Measurements from ENCODE around the gene SGCA.

Gene SGCA

DNA sequence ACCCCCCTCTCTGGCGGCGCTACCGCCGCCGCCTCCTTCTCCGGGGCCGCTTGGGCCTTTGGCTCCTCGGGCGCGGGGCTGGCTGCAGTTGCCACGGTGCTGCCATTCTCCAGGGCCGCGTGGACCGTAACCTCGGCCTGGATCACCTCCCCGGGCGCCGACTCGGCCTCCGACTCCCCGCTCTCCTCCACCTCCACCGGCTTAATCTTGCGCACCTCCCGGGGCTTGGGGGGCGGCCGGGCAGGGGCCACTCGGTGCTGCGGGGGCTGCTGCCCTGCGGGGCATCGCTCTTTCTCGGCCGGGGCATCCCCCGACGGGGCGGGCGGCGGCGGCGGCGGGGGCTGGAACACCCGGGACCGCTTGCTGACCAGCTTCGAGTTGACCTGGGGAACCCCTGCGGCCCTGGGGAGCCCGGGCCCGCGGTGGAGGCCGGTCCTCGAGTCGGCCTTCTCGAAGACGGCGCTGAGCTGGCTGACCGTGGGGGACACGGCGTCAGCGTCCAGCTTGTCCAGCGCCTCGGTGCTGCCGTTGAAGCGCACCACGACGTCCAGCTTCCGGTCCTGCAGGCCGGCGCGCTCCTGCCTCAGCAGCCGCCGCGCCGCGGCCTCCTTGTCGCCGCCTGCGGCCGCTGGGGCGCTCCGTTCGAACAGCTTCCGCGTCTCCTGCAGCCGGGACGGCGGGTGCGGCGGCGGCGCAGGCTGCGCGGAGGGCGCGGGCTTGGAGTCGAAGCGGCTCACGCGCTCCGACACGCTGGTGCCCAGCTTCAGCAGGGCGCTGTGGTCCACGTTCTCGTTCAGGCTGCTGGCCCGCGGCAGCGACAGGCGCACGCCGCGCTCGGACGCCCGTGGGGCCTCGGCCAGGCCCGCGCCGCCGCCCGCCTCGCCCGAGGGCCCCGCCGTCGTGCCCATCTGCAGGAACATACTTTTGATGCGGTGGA is 16.1 kb upstream of the SGCA start:
- no peak for DNase-seq (ENCODE audit: low spot score)

DNA sequence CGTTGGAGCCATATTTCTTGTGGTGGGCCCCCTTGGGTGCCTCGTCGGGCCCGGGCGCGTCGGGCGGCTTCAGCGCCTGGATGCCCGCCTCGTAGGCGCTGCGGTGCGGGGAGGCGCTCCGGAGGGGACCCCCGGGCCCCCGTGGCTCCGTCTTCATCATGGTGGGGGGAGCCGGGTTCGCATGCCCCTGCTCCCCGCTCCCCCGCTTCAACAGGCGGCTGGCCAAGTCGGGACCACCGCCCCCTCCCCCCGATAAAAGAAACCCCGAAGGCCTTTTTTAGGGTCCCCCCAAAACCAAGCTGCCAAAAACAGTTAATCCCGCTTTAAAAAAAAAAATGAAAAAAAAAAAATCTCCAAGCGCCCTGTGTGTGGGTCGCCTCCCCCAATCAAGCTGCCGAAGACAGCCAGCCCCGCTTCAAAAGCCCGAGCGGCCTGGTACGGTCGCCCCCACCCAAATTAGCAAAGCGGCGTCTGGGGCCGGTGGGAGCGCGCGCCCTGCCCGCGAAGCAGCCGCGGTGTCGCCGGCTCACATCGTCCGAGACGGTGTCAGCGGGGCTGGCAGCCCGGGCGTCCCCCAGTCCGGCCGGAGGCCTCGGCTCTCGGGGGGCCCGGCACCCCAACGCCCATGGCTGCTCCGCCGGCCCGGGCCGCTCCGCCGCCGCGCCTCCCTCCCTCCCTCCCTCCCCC is 15.3 kb upstream of the SGCA start, which contains the start of gene PPP1R9B:
TSS of gene PPP1R9B (minus strand) at position 324 of the 687 bp plus-strand sequence. CDS start at position 160, 164 bp downstream.
- no peak for DNase-seq (ENCODE audit: low spot score)

DNA sequence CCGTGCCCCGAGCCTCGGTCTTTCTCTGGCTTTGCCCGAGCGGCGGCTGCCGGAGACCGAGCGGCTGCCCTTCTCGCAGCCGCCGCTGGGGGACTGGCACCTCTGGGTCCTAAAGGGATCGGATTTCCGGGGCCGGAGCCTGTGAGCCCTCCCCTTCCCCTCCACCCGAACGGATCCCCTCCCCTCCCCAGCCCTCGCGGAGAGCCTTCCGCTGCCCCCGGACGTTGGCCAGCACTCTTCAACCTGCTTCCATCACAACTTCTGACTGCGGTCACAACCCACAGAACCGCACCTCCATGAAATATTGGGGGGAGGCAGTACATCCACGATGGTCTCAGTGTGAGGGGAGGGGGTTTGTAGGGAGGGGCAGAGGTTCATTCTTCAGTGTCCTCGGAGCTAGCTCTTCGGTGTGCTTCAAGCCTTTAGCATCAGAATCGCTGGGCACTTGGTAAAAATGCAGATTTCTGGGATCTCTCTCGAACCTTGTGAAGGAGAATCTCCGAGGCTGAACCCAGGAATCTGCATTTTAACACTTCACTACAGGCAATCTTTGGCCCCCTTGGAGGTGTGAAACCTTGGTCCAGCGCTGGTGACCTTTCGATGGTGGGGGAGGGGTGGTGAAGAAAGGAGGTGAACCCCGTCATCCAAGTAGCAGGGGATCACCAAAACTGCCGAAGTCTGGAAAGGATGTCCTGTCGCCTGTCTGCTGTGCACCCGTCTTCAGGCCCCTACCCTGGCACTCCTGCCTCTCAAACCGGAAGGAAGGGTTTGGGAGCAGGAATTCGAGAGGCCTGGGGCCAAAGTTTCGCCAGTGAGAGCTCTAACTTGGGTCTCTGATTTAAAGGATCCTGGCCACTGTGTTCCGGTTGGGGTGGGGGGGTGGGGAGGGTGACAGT is 14.5 kb upstream of the SGCA start:
- DNase-seq (ENCODE audit: low spot score): peak; percentile 90

DNA sequence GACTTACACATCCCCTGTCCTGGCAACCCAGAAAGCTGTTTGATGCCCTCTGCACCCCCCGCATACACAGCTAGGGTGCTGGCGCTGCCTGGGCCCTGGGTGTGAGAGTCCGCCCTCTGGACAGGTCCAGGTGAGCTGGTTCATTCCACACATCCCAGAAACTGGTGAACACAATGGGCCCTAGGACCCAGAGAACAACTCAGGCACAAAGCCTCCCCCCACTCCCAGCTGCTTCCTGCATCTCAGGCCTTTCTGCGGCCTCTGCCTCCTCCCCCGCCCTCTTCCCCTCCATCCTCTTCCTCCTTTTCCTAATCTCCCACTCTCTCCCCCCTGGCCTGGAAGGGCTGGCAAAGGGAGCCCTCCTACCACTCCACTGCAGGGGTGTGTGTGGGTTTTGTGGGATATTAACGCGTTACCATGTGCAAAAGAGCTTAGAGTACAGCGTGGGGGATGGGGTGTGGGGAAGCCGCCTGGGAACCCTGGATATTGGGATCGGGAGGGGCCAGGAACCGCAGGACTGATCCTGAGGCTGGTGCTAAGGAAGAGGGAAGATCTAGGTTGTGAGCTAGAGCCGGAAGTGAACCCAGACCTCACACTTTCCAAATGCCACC is 13.8 kb upstream of the SGCA start:
- DNase-seq (ENCODE audit: low spot score): peak; percentile 98

DNA sequence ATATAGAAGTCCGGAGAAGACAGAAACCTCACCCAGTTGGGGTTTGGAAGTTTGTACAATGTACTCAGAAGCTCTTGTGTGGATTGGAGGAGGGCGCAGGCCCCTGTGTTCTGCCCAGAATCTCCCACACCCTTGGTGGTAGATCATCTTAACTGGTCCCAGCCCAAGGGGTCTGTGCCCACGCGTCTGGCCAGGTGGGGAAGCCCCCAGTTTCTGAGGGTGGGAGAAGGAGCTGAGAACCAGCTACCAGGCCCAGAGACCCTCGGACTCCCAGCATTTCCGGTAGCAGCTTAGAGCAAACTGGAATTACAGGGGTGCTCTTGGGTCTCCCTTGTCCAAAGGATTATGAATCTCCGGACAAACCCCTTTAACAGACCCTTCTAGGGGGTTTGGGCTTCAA is 13.1 kb upstream of the SGCA start:
- no peak for DNase-seq (ENCODE audit: low spot score)

DNA sequence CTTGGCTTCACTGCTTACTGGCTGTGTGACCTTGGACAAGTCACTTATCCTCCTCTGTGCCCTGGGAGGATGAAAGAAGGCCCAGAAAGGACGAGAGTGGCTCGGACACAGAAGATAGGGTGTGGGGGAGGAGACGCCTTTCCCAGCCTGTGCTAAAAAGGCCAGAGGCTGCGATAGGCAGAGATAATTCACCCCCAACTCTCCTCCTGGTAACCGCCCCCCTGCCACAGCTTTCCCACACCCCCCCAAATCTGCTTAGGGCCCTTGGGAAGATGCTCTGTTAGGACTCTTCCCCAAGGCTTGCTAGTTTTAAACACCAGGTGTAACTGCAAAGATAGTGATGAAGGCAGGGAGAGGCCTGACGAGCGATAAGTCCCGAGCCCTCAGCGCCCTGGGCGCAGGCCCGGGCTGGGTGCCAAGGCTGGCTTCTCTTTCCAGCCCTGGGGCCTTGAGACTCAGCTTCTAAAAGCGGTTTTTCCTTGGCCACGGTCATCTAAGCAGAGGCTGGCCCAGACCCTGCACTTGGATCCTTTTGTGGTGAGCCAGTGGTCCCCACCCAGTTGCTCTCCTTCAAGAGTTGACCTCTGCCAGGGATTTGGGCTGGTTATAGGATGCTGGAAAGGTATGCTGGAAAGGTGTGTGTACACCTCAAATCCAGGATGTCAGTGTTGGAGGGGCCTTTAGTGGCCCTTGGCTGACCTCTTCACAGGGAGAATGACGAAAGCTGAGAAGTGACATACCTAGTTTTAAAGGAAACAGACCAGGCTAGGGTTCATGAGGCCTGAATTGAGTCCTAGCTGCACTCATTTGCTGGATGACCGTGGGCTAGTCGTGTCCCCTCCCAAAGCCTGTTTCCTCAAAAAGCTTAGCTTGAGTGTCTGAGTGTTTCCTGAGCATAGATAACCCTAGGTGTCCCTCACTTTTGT is 11.9 kb upstream of the SGCA start:
- DNase-seq (ENCODE audit: low spot score): no peak

DNA sequence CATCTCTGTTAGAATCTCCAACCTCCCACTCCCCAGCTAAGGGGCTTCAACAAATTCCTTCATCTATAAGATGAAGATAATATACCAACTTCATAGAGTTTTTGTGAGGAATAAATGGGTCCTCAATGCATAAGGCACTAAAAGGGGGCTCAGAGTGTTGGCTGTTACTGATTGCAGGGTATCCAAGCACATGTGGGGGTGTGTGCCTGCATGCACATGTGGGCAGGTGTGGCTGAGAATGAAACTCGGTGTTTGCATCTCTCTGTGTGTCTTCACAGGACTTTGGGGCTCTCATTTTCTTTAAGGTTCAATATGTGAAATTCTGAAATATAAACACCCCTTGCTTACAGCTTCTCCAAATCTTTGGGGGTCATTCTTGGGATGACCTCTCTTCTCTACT is 11.2 kb upstream of the SGCA start:
- DNase-seq (ENCODE audit: low spot score): no peak

DNA sequence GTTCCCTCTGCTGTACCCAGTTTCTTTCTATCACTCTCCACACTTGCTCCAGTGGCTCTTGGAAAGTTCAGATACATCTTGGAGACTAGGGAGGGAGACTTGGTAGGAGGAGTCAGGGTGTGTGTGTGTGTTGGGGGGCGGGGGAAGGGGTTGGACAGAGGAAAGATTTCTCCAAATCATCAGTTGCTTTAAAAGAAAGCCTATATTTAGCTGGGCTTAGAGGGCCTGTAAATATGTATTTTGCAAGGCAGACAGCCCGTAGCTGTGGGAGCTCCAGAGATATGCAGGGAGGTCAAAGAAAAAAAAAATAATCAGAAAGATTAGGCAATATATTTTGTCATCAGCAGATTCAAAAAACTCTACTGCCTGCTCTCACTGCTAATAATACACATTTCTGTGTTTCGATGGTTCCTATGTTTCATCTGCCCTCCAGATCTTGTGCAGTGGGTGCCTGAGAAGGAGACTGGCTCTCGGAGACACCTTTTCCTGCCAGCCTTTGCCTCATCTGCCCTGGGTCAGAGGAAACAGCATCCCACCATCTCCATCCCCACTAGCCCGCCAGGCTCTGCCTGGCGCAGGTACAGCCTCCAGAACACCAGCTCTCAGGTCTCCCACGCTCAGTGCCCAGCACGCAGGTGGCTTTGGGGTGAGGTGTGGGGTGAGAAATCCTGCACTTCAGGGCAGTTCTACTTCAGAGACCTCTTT is 10.5 kb upstream of the SGCA start:
- DNase-seq (ENCODE audit: low spot score): no peak

DNA sequence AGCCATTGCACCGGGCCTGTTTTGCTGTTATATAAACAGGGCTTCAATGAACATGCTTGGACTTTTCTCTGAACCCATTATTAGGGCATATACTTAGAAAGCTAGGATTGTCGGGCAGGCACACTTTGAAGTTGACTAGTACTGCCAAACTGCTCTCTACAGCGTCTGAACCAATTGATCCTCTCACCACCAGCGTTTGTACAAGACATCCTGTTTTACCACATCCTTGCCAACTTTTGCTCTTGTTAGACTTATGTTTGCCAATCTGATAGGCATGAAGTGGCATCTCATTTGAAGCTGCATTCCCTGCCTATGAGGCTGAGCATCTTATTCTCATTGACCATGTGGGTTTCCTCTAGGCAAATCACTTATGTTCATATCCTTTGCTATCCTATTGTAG is 7.9 kb upstream of the SGCA start:
- no peak for DNase-seq (ENCODE audit: low spot score)

DNA sequence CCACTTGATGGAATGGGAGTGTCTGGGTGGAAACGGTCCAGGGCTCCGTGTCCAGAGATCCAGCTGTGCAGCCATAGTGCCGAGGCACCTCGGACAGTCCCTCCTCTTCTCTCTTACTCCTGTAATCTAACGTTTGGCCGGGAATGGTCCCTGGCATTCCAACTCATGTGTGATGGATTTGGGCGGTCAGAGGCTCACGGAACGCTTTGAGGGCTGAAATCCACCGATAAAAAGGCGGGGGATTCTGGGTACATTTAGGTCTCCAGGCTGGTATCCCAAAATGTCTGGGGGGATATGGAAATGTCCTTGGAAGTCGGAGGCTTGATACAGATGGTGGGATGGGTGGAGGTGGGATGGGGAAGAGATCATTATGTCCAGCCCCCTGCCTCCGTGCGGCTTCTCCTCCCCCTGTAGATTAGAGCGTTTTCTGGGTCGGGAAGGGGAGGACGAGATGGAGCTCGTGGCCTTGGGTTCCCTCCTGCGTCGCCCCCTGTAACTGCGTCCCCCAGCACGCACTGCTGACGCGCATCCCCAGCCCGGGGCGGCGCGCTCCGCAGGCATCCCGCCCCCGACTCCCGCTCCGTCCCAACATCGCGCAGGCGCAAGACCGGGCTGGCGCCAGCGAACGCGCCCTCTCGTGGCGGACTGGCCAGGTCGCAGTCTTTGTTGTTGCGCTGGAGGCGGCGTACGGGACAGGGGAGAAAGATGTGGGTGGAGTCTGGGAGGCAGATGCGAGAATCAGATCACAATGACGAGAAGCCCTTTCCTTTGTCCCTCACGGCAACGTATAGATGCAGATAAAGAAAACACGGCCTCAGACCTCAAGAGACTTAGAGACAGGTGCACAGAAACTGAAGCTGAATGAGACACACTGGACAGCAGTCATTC is 4.5 kb upstream of the SGCA start:
- DNase-seq (ENCODE audit: low spot score): peak; percentile 90

DNA sequence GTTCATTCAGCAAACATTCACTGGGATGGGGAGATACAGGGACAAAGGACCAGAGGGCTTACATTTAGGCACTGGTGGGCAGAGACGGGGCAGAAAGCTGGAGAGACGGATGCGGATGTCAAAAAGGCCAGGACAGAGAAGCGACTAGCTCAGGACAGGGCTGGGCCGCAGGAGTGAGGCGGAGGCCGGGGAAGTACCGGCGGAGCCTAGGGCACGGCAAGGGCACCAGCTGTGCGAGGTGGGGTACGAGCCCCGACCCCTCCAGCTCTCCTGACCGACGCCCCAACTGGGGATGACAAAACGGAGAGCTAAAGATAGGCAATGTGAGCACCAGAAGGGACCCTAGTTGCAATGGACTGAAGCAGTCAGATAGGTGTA is 3.9 kb upstream of the SGCA start:
- DNase-seq (ENCODE audit: low spot score): no peak

DNA sequence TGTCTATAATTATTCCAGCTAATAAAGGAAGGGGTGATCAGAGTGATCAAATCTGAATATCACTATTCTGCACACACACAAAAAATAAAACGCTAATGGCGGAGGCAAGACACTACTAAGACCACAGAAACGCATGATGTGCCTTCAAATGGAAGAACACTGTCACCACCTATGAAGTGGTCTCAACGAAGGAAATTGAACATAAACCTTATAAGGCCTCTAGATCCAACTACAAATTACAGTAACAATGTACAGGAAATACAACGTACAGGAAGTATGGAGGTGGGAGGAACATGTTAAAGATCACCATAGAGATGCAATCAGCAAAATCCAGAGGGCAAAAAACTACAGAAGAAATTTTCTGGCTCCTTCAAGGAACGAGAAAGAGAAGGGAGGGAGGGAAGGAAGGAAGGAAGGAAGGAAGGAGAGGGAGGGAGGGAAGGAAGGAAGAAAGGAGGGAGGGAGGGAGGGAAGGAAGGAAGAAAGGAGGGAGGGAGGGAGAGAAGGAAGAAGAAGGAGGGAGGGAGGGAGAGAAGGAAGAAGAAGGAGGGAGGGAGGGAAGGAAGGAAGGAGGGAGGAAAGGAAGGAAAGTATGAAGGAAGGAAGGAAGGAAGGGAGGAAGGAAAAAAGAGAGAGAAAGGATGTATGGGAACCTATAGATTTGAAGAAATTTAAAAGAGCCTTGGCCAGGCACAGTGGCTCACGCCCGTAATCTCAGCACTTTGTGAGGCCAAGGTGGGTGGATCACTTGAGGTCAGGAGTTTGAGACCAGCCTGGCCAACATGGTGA is 3.1 kb upstream of the SGCA start:
- DNase-seq (ENCODE audit: low spot score): no peak

DNA sequence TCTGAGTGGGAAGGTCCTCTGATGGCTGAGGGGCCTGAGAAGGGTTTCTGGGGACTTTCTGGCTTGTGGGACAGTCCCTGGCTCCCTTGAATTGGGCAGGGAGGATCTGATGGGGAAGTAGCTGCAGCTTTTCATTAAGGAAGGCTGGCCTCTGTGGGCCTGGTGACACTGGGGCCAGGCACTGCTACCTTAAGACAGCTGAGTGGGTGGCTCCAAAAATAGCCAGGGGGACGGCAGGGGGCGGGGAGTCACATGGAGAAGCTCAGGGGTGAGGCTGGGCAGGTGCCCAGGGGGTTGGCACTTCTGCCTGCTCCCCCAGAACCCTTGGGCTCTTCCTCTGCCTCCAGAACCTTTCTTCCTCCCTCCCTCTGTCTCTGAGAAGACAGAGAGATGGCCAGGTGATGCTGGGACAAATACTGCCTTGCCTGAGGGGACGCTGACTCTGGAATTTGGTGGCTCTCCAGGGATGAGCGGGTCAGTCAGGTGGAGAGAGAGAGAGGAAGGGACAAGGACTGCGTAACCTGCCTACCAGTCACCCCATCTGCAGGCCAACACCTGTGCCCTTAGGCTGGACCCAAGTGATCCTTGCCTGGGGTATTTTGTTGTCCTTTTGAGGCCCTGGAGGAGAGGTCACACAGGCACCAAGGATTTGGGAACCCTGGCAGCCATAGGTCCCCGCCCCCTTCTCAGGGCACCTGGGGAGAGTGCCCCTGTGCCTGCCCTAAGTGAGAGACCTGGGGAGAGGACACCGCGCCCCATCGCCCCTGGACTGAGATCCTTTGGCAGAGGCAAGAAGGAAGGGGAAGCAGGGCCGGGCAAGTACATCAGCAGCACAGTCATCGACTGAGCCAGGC is 1.7 kb upstream of the SGCA start:
- DNase-seq (ENCODE audit: low spot score): no peak

DNA sequence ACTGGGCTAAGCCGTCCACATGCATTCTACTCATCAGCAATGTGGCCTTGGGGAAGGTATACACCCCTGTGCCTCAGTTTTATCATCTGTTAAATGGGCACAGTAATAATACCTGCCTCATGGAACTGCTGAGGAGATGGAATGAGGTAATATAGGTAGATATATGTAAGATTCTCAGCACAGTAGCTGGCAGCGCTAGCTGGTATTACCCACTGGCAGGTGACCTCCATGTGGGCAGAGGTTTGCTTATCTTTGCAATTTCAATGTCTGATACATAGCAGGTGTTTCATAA is 1.2 kb upstream of the SGCA start:
- no peak for DNase-seq (ENCODE audit: low spot score)

DNA sequence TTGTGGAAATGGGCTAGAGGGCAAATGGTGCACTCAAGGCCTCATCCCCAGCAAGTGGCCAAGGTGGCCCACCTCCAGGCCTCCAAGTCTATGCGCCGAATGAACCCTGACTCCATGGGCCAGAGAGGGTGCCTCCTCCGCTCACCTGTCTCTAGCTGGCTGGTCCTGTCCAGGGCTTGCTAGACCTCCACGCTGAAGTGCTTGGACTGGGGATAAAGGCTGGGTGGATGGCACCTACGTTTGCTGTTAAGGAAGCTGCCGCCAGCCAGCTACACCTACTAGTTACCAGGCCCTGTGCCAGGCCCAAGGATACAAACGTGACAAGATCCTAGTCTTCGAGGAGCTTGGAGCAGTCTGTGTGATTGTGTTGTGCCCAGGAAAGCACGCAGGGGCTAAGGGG is 739 bp upstream of the SGCA start:
- DNase-seq (ENCODE audit: low spot score): no peak

DNA sequence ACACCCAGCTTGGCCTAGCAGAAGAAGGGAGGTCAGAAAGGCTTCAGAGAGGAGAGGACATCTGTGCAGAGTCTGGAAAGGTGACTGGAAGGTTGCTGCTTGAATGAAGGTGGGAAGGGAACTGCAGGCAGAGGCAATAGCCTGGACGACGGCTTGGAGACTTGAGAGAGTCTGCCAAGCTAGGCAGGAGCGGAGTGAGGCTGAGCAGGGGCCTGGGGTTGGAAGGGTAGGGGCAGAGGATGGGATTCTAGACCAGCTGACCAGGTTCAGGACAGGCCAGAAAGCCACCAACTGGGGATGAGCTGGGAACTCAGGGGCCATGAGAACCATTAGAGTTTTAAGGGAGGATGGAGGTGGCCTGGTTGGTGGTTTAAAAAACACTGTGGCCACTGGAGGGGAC is 339 bp upstream of the SGCA start:
- no peak for DNase-seq (ENCODE audit: low spot score)

DNA sequence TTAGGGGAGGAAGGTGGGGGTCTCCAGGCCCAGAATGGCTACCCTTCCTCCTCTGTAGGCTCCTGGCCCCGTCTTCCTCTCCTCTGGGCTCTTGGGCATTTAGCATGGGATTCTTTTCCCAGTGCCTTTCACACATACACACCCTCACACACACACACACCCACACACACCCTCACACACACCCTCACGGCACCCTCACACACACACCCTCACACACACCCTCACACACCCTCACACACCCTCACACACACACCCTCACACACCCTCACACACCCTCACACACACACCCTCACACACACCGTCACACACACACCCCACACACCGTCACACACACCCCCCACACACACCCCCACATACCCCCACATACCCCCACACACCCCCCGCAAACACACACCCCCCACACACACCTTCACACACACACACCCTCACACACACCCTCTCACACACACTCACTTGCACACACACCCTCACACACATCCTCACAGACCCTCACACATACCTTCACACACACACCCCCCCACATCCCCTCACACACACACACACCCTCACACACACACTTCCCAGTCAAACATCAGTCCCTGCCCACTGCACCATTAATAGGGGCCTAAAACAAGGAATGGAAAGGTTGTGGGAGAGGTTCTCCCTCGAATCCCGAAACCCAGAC is 845 bp downstream of the SGCA start:
- no peak for DNase-seq (ENCODE audit: low spot score)
